CD4-positive, alpha-beta T cell treated with Interleukin-10 for 1 hour (primary cell): ENCODE results near the gene KLF7.
"Not testable (repeated sequence)": the region's sequence is repeated elsewhere in the genome, so short reads cannot be mapped to it uniquely, and the experiment has no call there.

Source experiments
- DNase-seq: peaks from one replicate; pipeline ENCODE4 v3.0.0-alpha.2; 2020

KLF7 gene

GRCh38 chr2:207049122-207049521 lies 116.6 kb downstream of the KLF7 start:
- DNase-seq, result no peak

- DNase-seq, result no peak
Measured at GRCh38 chr2:207048416-207048815, 117.3 kb downstream of the KLF7 start.

GRCh38 chr2:207046724-207047123 lies 119.0 kb downstream of the KLF7 start:
- peak; percentile 58 for DNase-seq

- DNase-seq, result no peak
Measured at GRCh38 chr2:207045531-207045930, 120.2 kb downstream of the KLF7 start.

- no peak for DNase-seq
Measured at GRCh38 chr2:207044379-207045362, 121.1 kb downstream of the KLF7 start.

- no peak for DNase-seq
Measured at GRCh38 chr2:207042841-207043240, 122.9 kb downstream of the KLF7 start.

GRCh38 chr2:207041786-207042554 lies 123.8 kb downstream of the KLF7 start:
- no peak for DNase-seq

GRCh38 chr2:207041279-207041678 lies 124.5 kb downstream of the KLF7 start:
- no peak for DNase-seq

- DNase-seq, result no peak
Measured at GRCh38 chr2:207040696-207041095, 125.1 kb downstream of the KLF7 start.

- no peak for DNase-seq
Measured at GRCh38 chr2:207039225-207039624, 126.5 kb downstream of the KLF7 start.

GRCh38 chr2:207038299-207038698 lies 127.4 kb downstream of the KLF7 start:
- DNase-seq, result no peak

GRCh38 chr2:207037896-207038295 lies 127.9 kb downstream of the KLF7 start:
- DNase-seq, result no peak

- DNase-seq, result not testable (repeated sequence)
Measured at GRCh38 chr2:207037023-207037422, 128.7 kb downstream of the KLF7 start.

GRCh38 chr2:207035875-207036274 lies 129.9 kb downstream of the KLF7 start:
- DNase-seq, result no peak

- no peak for DNase-seq
Measured at GRCh38 chr2:207032490-207032889, 133.3 kb downstream of the KLF7 start.
